Trophoblast cell (in vitro differentiated cells and primary cell): ENCODE data around the gene TRIM13.

Experiments
- DNase-seq, 2 donors: peaks; one replicate each; pipeline ENCODE4 v3.0.0-alpha.2; 2016
- H2AFZ ChIP-seq: 2 replicates; pipeline ENCODE4 v1.6.1; 2013; ENCODE audit warnings: low read length, moderate library complexity, mild to moderate bottlenecking; ENCODE audit not compliant: insufficient read depth, poor library complexity
- H2AK5ac ChIP-seq: 2 replicates; pipeline ENCODE4 v1.6.1; 2013; ENCODE audit warnings: mild to moderate bottlenecking, low read length
- H2BK120ac ChIP-seq: 2 replicates; pipeline ENCODE4 v1.6.1; 2013; ENCODE audit warnings: low read length, mild to moderate bottlenecking, moderate library complexity; ENCODE audit not compliant: insufficient read depth, poor library complexity
- H2BK12ac ChIP-seq: 2 replicates; pipeline ENCODE4 v1.6.1; 2013; ENCODE audit warnings: mild to moderate bottlenecking, low read length, moderate library complexity
- H2BK5ac ChIP-seq: 2 replicates; pipeline ENCODE4 v1.6.1; 2013; ENCODE audit warnings: low read length, low read depth, moderate library complexity, mild to moderate bottlenecking; ENCODE audit not compliant: poor library complexity
- H3K14ac ChIP-seq: 2 replicates; pipeline ENCODE4 v1.6.1; 2013; ENCODE audit warnings: mild to moderate bottlenecking, low read length
- H3K18ac ChIP-seq: 2 replicates; pipeline ENCODE4 v1.6.1; 2013; ENCODE audit warnings: mild to moderate bottlenecking, low read length
- H3K23ac ChIP-seq: 2 replicates; pipeline ENCODE4 v1.6.1; 2013; ENCODE audit warnings: low read length
- H3K27ac ChIP-seq: 2 replicates; pipeline ENCODE4 v1.5.1; 2013; ENCODE audit warnings: low read depth, mild to moderate bottlenecking, inconsistent platforms, low read length, moderate library complexity
- H3K27me3 ChIP-seq: 2 replicates; pipeline ENCODE4 v1.6.1; 2013; ENCODE audit warnings: inconsistent platforms, mild to moderate bottlenecking, low read length, moderate library complexity; ENCODE audit not compliant: insufficient read depth
- H3K36me3 ChIP-seq, 2 experiments: 1 replicate in 1 of 2; 2 replicates in 1 of 2; pipeline ENCODE4 v1.6.1; 2013; ENCODE audit warnings: low read length in 2 of 2, mild to moderate bottlenecking in 2 of 2, moderate library complexity in 1 of 2; ENCODE audit not compliant: insufficient read depth in 2 of 2, control insufficient read depth in 1 of 2
- H3K4ac ChIP-seq: 2 replicates; pipeline ENCODE4 v1.6.1; 2013; ENCODE audit warnings: low read depth, mild to moderate bottlenecking, low read length, moderate library complexity
- H3K4me1 ChIP-seq, 2 experiments: 1 replicate in 1 of 2; 2 replicates in 1 of 2; pipeline ENCODE4 v1.6.1; 2013; ENCODE audit warnings: low read length in 2 of 2, mild to moderate bottlenecking in 2 of 2, moderate library complexity in 1 of 2; ENCODE audit not compliant: insufficient read depth in 2 of 2, control insufficient read depth in 1 of 2
- H3K4me2 ChIP-seq: 2 replicates; pipeline ENCODE4 v1.6.1; 2013; ENCODE audit warnings: inconsistent platforms, mild to moderate bottlenecking, low read length, moderate library complexity
- H3K4me3 ChIP-seq: 2 replicates; pipeline ENCODE4 v1.5.1; 2013; ENCODE audit warnings: mild to moderate bottlenecking, low read depth, low read length, inconsistent platforms
- H3K79me1 ChIP-seq: one replicate; pipeline ENCODE4 v1.6.1; 2013; ENCODE audit warnings: low read length
- H3K79me2 ChIP-seq: 2 replicates; pipeline ENCODE4 v1.6.1; 2013; ENCODE audit warnings: low read length, mild to moderate bottlenecking; ENCODE audit not compliant: control insufficient read depth, insufficient read depth, poor library complexity
- H3K9ac ChIP-seq: 2 replicates; pipeline ENCODE4 v1.6.1; 2013; ENCODE audit warnings: mild to moderate bottlenecking, low read length
- H3K9me3 ChIP-seq: 2 replicates; pipeline ENCODE4 v1.6.1; 2013; ENCODE audit warnings: low read depth, mild to moderate bottlenecking, control low read depth, inconsistent platforms, low read length; ENCODE audit not compliant: insufficient read depth
- H4K12ac ChIP-seq: 2 replicates; pipeline ENCODE4 v1.6.1; 2013; ENCODE audit warnings: low read depth, mild to moderate bottlenecking, low read length, moderate library complexity
- H4K8ac ChIP-seq: 2 replicates; pipeline ENCODE4 v1.6.1; 2013; ENCODE audit warnings: low read depth, mild to moderate bottlenecking, low read length, moderate library complexity
- H4K91ac ChIP-seq: one replicate; pipeline ENCODE4 v1.6.1; 2013; ENCODE audit warnings: low read depth, mild to moderate bottlenecking, low read length, moderate library complexity
- WGBS: extraction: QIAGEN DNeasy Blood & Tissue Kit; methylation state at CpG from one replicate; pipeline ENCODE4 v1.1.7; 2013; ENCODE audit warnings: missing lambda C conversion rate; ENCODE audit not compliant: insufficient read length, insufficient coverage; ENCODE audit errors: extremely low coverage; 5-methylcytosine and 5-hydroxymethylcytosine counted together

TRIM13 gene

DNA sequence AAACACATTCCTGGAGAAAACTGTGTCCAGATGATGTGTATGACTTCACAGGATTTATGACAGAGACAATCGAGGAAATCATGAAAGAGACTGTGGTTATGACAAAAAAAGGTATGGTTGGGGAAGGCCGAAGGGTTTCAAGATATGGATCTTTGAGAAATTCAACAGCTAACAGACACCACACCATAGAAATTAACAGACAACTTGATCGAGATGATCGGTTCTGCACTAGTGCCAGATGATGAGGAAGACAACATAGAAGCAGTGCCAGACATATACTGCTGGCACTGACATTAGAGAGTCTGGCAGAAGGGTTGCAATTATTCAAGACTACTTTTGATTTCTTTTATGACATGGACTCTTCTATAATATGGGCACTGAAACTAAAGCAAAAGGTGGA lies 55.6 kb downstream of the TRIM13 start:
- H3K4ac ChIP-seq, result no peak overlapping the region
- H3K27ac ChIP-seq, result no peak overlapping the region
- no peak for DNase-seq
- no peaks in the 10 kb centered on the region for H3K4me1 ChIP-seq
- H3K79me1 ChIP-seq, result no peaks in the 10 kb centered on the region
- H3K23ac ChIP-seq, result no peak overlapping the region
- no peak overlapping the region for H2BK120ac ChIP-seq
- no peak overlapping the region for H2BK12ac ChIP-seq
- H3K36me3 ChIP-seq, result no peaks in the 10 kb centered on the region
- no peak overlapping the region for H3K14ac ChIP-seq
- H3K4me3 ChIP-seq, result no peak overlapping the region
- WGBS, result no CpG with 5 or more reads among the region's 4 CpGs
- no peaks in the 10 kb centered on the region for H3K27me3 ChIP-seq
- H3K9ac ChIP-seq, result no peak overlapping the region
- no peak overlapping the region for H2BK5ac ChIP-seq
- no peak overlapping the region for H2AK5ac ChIP-seq
- H4K8ac ChIP-seq, result no peak overlapping the region
- H2AFZ ChIP-seq, result no peak overlapping the region
- H4K12ac ChIP-seq, result no peak overlapping the region
- H3K4me2 ChIP-seq, result no peak overlapping the region
- H3K18ac ChIP-seq, result no peak overlapping the region
- no peak overlapping the region for H4K91ac ChIP-seq
- H3K9me3 ChIP-seq, result no peaks in the 10 kb centered on the region
- no peaks in the 10 kb centered on the region for H3K79me2 ChIP-seq

DNA sequence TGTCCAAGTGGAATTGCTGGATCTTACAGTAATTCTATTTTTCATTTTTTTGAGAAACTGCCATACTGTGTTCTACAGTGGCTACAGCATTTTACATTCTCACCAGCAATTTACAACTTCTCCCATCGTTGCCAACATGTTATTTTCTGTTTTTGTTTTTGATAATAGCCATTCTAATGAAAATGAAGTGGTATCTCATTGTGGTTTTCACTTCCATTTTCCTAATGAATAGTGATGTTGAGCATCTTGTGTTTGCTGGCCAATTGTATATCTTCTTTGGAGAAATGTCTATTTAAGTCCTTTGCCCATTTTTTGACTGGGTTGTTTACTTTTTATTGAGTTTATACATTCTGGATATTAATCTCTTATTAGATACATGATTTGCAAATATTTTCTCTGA lies 57.0 kb downstream of the TRIM13 start:
- Histone ChIP-seq H3K27ac (no peak overlapping the region), H4K91ac (no peak overlapping the region), H2BK12ac (no peak overlapping the region), H3K79me2 (no peaks in the 10 kb centered on the region), H2AFZ (no peak overlapping the region), H4K8ac (no peak overlapping the region), H3K23ac (no peak overlapping the region), H3K4me3 (no peak overlapping the region), H3K4ac (no peak overlapping the region), H4K12ac (no peak overlapping the region), H3K4me2 (no peak overlapping the region), H3K9me3 (no peaks in the 10 kb centered on the region), H3K36me3 (no peaks in the 10 kb centered on the region), H2AK5ac (no peak overlapping the region), H2BK120ac (no peak overlapping the region), H2BK5ac (no peak overlapping the region), H3K27me3 (no peaks in the 10 kb centered on the region), H3K9ac (no peak overlapping the region), H3K4me1 (no peaks in the 10 kb centered on the region), H3K79me1 (no peaks in the 10 kb centered on the region), H3K14ac (no peak overlapping the region), H3K18ac (no peak overlapping the region)
- no peak for DNase-seq
- WGBS, result no CpG with 5 or more reads among the region's 1 CpG

GRCh38 chr13:50055454-50055853 lies 58.6 kb downstream of the TRIM13 start:
- no peak overlapping the region for H2BK5ac ChIP-seq

GRCh38 chr13:50060718-50061117 lies 63.9 kb downstream of the TRIM13 start:
- Histone ChIP-seq H3K4ac (no peak overlapping the region), H3K4me2 (no peak overlapping the region), H4K8ac (no peak overlapping the region), H3K4me3 (no peak overlapping the region), H2BK12ac (no peak overlapping the region), H2BK120ac (no peak overlapping the region), H3K14ac (no peak overlapping the region), H3K27me3 (no peaks in the 10 kb centered on the region), H3K4me1 (no peaks in the 10 kb centered on the region), H3K79me2 (no peaks in the 10 kb centered on the region), H3K36me3 (peaks cover 2 to 4% of the 10 kb centered on the region in 2 experiments), H2AFZ (no peak overlapping the region), H4K91ac (no peak overlapping the region), H3K27ac (no peak overlapping the region), H3K18ac (no peak overlapping the region), H3K9me3 (no peaks in the 10 kb centered on the region), H3K9ac (no peak overlapping the region), H3K79me1 (no peaks in the 10 kb centered on the region), H3K23ac (no peak overlapping the region), H2AK5ac (no peak overlapping the region), H4K12ac (no peak overlapping the region), H2BK5ac (no peak overlapping the region)
- no CpG with 5 or more reads among the region's 1 CpG for WGBS
- DNase-seq, result no peak

More at GRCh38 chr13:50055454-50055853, 58.6 kb downstream of the TRIM13 start:
- Histone ChIP-seq H3K27me3 (no peaks in the 10 kb centered on the region), H3K36me3 (peaks cover 0 to 2% of the 10 kb centered on the region in 2 experiments), H3K79me1 (no peaks in the 10 kb centered on the region), H3K18ac (no peak overlapping the region), H3K27ac (no peak overlapping the region), H3K9me3 (no peaks in the 10 kb centered on the region), H4K91ac (no peak overlapping the region), H2AK5ac (no peak overlapping the region), H3K4me2 (no peak overlapping the region), H3K4ac (no peak overlapping the region), H2BK12ac (no peak overlapping the region), H3K23ac (no peak overlapping the region), H3K14ac (no peak overlapping the region), H4K8ac (no peak overlapping the region), H3K9ac (no peak overlapping the region), H2BK120ac (no peak overlapping the region), H3K4me1 (no peaks in the 10 kb centered on the region), H2AFZ (no peak overlapping the region), H4K12ac (no peak overlapping the region), H3K79me2 (no peaks in the 10 kb centered on the region), H3K4me3 (no peak overlapping the region)
- no peak for DNase-seq
- WGBS, result no CpG with 5 or more reads among the region's 1 CpG
